Neural cell (in vitro differentiated cells): ENCODE data around the gene MRTFB.

Experiments used
- CTCF ChIP-seq: fragments of 450-650 bp; IDR thresholded peaks from 2 replicates; pipeline ENCODE4 v1.5.1; 2014; ENCODE audit warnings: antibody characterized with exemption, mild to moderate bottlenecking, moderate library complexity; ENCODE audit not compliant: poor library complexity, severe bottlenecking
- EP300 ChIP-seq: fragments of 450-650 bp; conservative IDR thresholded peaks from 2 replicates; pipeline ENCODE4 v1.6.1; 2014; ENCODE audit warnings: antibody characterized with exemption, mild to moderate bottlenecking, moderate library complexity; ENCODE audit not compliant: poor library complexity, severe bottlenecking
- EZH2 ChIP-seq: fragments of 200-600, 300-800 bp; shearing (Covaris generic), sonication (generic); IDR thresholded peaks from 2 replicates; pipeline ENCODE4 v1.6.1; 2014; ENCODE audit warnings: antibody characterized with exemption, low read length, borderline replicate concordance, mild to moderate bottlenecking; ENCODE audit not compliant: insufficient read depth, poor library complexity, severe bottlenecking
- MXI1 ChIP-seq: fragments of 450-650 bp; conservative IDR thresholded peaks from 2 replicates; pipeline ENCODE4 v1.6.1; 2014; ENCODE audit warnings: antibody characterized with exemption, mild to moderate bottlenecking; ENCODE audit not compliant: poor library complexity, severe bottlenecking
- POLR2AphosphoS5 ChIP-seq: IDR thresholded peaks from 2 replicates; pipeline ENCODE4 v1.6.1; 2012
- RAD21 ChIP-seq: fragments of 450-650 bp; conservative IDR thresholded peaks from 2 replicates; pipeline ENCODE4 v1.6.1; 2014; ENCODE audit warnings: antibody characterized with exemption, mild to moderate bottlenecking, moderate library complexity
- SMC3 ChIP-seq: fragments of 450-650 bp; conservative IDR thresholded peaks from 2 replicates; pipeline ENCODE4 v1.6.1; 2014; ENCODE audit warnings: antibody characterized with exemption, mild to moderate bottlenecking, moderate library complexity; ENCODE audit not compliant: poor library complexity
- TAF1 ChIP-seq: IDR thresholded peaks from 2 replicates; pipeline ENCODE4 v1.6.1; 2012; ENCODE audit warnings: low read depth

- TF ChIP-seq EZH2 (no peak), CTCF (no peak), RAD21 (no peak), MXI1 (no peak), POLR2AphosphoS5 (no peak), TAF1 (no peak), EP300 (no peak), SMC3 (no peak)
Observed at GRCh38 chr16:14263769-14264168, 192.7 kb downstream of the MRTFB start.
